ENCODE data around the gene UGT1A1. TPM values are rescaled to one million over a fixed set of nuclear protein-coding genes. Genes with fewer than 3 reads are reported as not detected.

The UGT1A1 gene
- total RNA-seq, 2 donors from 2014 or later = not detected

DNA sequence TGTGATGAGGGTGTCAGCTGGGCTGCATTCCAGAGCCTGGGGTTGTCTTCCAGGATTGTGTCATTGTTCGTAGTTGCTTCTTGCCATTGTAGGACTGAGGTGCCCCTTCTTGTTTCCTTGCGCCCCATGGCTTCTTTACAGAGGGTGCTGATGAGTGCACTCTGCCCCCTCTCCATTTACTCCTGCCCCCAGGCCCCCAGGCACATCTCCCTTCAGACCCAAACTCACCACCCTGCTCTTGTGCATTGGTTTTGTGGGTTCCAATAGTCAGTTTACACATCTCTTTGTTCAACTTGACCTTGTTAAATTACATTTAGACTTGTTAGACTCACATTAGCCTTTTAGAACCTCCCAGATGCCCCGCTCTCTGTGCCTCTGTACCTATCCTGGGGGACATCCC lies 61.1 kb downstream of the UGT1A1 start:
- Histone ChIP-seq H3K4me1 (no peaks in the 10 kb centered on the region), H3K27ac (no peak overlapping the region), H3K4me3 (no peak overlapping the region), H3K27me3 (no peaks in the 10 kb centered on the region), H3K9me3 (peaks cover 0 to 7% of the 10 kb centered on the region in 2 donors), H3K36me3 (no peaks in the 10 kb centered on the region)
- no peak for DNase-seq (ENCODE audit: low spot score)
- TF ChIP-seq CTCF (IDR thresholded peaks at IDR 0.05) = no peak

GRCh38 chr2:233821709-233822100 lies 61.6 kb downstream of the UGT1A1 start:
- no peaks in the 10 kb centered on the region for H3K4me1 ChIP-seq
- DNase-seq (ENCODE audit: low spot score) = no peak
- no peaks in the 10 kb centered on the region for H3K27me3 ChIP-seq
- H3K4me3 ChIP-seq = no peak overlapping the region
- no peaks in the 10 kb centered on the region for H3K36me3 ChIP-seq
- H3K27ac ChIP-seq = no peak overlapping the region
- no peak for TF ChIP-seq CTCF (IDR thresholded peaks at IDR 0.05)
- H3K9me3 ChIP-seq = peaks cover 0 to 2% of the 10 kb centered on the region in 2 donors

GRCh38 chr2:233822101-233822771 lies 62.2 kb downstream of the UGT1A1 start:
- no peak for DNase-seq (ENCODE audit: low spot score)
- Histone ChIP-seq H3K4me3 (no peak overlapping the region), H3K9me3 (no peaks in the 10 kb centered on the region), H3K4me1 (no peaks in the 10 kb centered on the region), H3K27ac (no peak overlapping the region), H3K36me3 (no peaks in the 10 kb centered on the region), H3K27me3 (no peaks in the 10 kb centered on the region)
- no peak for TF ChIP-seq CTCF (IDR thresholded peaks at IDR 0.05)

Other genes with a start within 250 kb of the UGT1A1 start
- gene USP40, start 193.5 kb upstream of the UGT1A1 start, total RNA-seq = 10 to 100 TPM; 11.6 to 12.5 TPM
- gene UGT1A8, start 142.6 kb upstream of the UGT1A1 start, total RNA-seq = not detected
- gene UGT1A10, start 123.8 kb upstream of the UGT1A1 start, total RNA-seq = not detected
- gene UGT1A9, start 88.4 kb upstream of the UGT1A1 start, total RNA-seq = not detected
- gene UGT1A7, start 78.4 kb upstream of the UGT1A1 start, total RNA-seq = not detected
- gene UGT1A6, start 67.4 kb upstream of the UGT1A1 start, total RNA-seq = not detected
- not detected for gene UGT1A5, start 47.4 kb upstream of the UGT1A1 start, total RNA-seq
- gene UGT1A4, start 41.5 kb upstream of the UGT1A1 start, total RNA-seq = not detected
- gene UGT1A3, start 31.2 kb upstream of the UGT1A1 start, total RNA-seq = not detected
- gene MROH2A, start 18.1 kb downstream of the UGT1A1 start, total RNA-seq = not detected
- under 1 TPM; 0.16 to 0.37 TPM for gene HJURP, start 94.3 kb downstream of the UGT1A1 start, total RNA-seq
- not detected for gene TRPM8, start 157.1 kb downstream of the UGT1A1 start, total RNA-seq

Measured in right atrium auricular region (tissue), 2 donors.